Measurements from ENCODE around the gene PMF1. TPM values are rescaled to one million over a fixed set of nuclear protein-coding genes. Genes with fewer than 3 reads are reported as not detected.

The PMF1 gene
- total and polyA plus RNA-seq, 2 donors (not counting 3 experiments of a cell fraction or from before 2014, with no cell fraction given), result 58.4 to 134 TPM

GRCh38 chr1:156286061-156286460 lies 73.3 kb downstream of the PMF1 start:
- Histone ChIP-seq H3K4me1 (ENCODE audit: control insufficient read depth, extremely low read depth, insufficient read depth, low read length) (peaks cover 15% of the 10 kb centered on the region), H3K4me3 (replicated peaks in 1 of 3; ENCODE audit: insufficient read depth in 1 of 3, low read depth in 1 of 3, low read length in 3 of 3) (no peak overlapping the region), H3K27ac (ENCODE audit: insufficient read depth, low read depth, low read length) (no peak overlapping the region), H3K79me2 (ENCODE audit: control insufficient read depth, insufficient read depth, low read length) (peaks cover 15% of the 10 kb centered on the region), H3K9me3 (replicated peaks; ENCODE audit: control insufficient read depth, insufficient read depth, low read length) (no peaks in the 10 kb centered on the region), H3K9me1 (replicated peaks; ENCODE audit: control insufficient read depth, extremely low read depth, insufficient read depth, low read length) (no peaks in the 10 kb centered on the region), H3K36me3 (ENCODE audit: control insufficient read depth in 2 of 2, extremely low read depth in 1 of 2, insufficient read depth in 2 of 2, low read length in 2 of 2) (peaks cover 0 to 2% of the 10 kb centered on the region in 2 experiments), H2AFZ (ENCODE audit: low read depth, low read length) (no peak overlapping the region), H3K4me2 (ENCODE audit: insufficient read depth, low read length) (no peak overlapping the region), H4K20me1 (replicated peaks; ENCODE audit: control insufficient read depth, extremely low read depth, insufficient read depth, low read length) (peaks cover under 1% of the 10 kb centered on the region), H3K27me3 (ENCODE audit: control insufficient read depth in 2 of 2, insufficient read depth in 2 of 2, low read length in 2 of 2) (no peaks in the 10 kb centered on the region), H3K9ac (replicated peaks; ENCODE audit: extremely low read depth, insufficient read depth, low read length) (no peak overlapping the region)
- FAIRE-seq (no peak), DNase-seq (ENCODE audit: low read depth, low spot score) (no peak)
- ChIA-PET POLR2A (no interaction called here), CTCF (interaction anchor here (0.7 kb wide), 1 partner anchor 34 kb away, joined by 3 read pairs; no protein-coding TSS in a partner anchor)
- dilution Hi-C loops (cut with MboI; ENCODE audit: extremely low pct_ligation_motif_present, low sequenced_read_pairs), result no loop called here
- TF ChIP-seq FOS (IDR thresholded peaks at IDR 0.05; ENCODE audit: borderline replicate concordance, insufficient read depth, low read length) (no peak), POLR2AphosphoS5 (IDR thresholded peaks at IDR 0.05; ENCODE audit: insufficient read depth, low read depth, low read length) (no peak), MYC (IDR thresholded peaks at IDR 0.05; ENCODE audit: low read depth, low read length) (no peak), MAX (IDR thresholded peaks at IDR 0.05; ENCODE audit: insufficient read depth, insufficient read length) (no peak), JUN (IDR thresholded peaks at IDR 0.05; ENCODE audit: borderline replicate concordance, insufficient read depth, insufficient read length, low read depth) (no peak), POLR2A (IDR thresholded peaks at IDR 0.05; ENCODE audit: low read depth, low read length) (no peak), GATA2 (IDR thresholded peaks at IDR 0.05; ENCODE audit: insufficient read depth, insufficient read length, low read depth, low read length) (no peak), CTCF (IDR thresholded peaks at IDR 0.05; ENCODE audit: extremely low read depth in 1 of 2, insufficient read depth in 1 of 2, low read depth in 1 of 2, low read length in 2 of 2) (no peak), EZH2 (IDR thresholded peaks at IDR 0.05; ENCODE audit: borderline replicate concordance, low read depth, low read length, severe bottlenecking) (no peak)
- intact Hi-C loops (cut with micrococcal nuclease), result no loop called here
- BruUV-seq (replicated peaks), result no TSS peak

Small RNA genes lying within 50 kb of the gene (small RNA-seq; reads per million reads assigned to genes)
- gene RF00568 (ENCODE audit: insufficient read depth, insufficient read length, low read depth, low replicate concordance), result not detected

Other genes with a start within 250 kb of the PMF1 start
- gene ARHGEF2, start 234.5 kb upstream of the PMF1 start, total RNA-seq, result 110 and 118 TPM in 2 replicates
- 59.2 and 62.0 TPM in 2 replicates for gene ARHGEF2, start 234.5 kb upstream of the PMF1 start, polyA plus RNA-seq
- 339 and 362 TPM in 2 replicates for gene SSR2, start 192.1 kb upstream of the PMF1 start, total RNA-seq
- 1,337 and 1,787 TPM in 2 replicates for gene SSR2, start 192.1 kb upstream of the PMF1 start, polyA plus RNA-seq
- gene UBQLN4, start 159.2 kb upstream of the PMF1 start, total RNA-seq, result 48.1 and 50.8 TPM in 2 replicates
- gene UBQLN4, start 159.2 kb upstream of the PMF1 start, polyA plus RNA-seq, result 50.5 and 53.6 TPM in 2 replicates
- gene LAMTOR2, start 158.2 kb upstream of the PMF1 start, total RNA-seq, result 77.7 and 80.3 TPM in 2 replicates
- 136 and 145 TPM in 2 replicates for gene LAMTOR2, start 158.2 kb upstream of the PMF1 start, polyA plus RNA-seq
- not detected in 2 replicates for gene RAB25, start 151.8 kb upstream of the PMF1 start, total RNA-seq
- not detected in 2 replicates for gene RAB25, start 151.8 kb upstream of the PMF1 start, polyA plus RNA-seq
- gene MEX3A, start 130.5 kb upstream of the PMF1 start, total RNA-seq, result 23.6 and 26.6 TPM in 2 replicates
- 20.2 and 22.0 TPM in 2 replicates for gene MEX3A, start 130.5 kb upstream of the PMF1 start, polyA plus RNA-seq
- 715 and 742 TPM in 2 replicates for gene LMNA, start 98.3 kb upstream of the PMF1 start, total RNA-seq
- 371 and 461 TPM in 2 replicates for gene LMNA, start 98.3 kb upstream of the PMF1 start, polyA plus RNA-seq
- gene SEMA4A, start 59.4 kb upstream of the PMF1 start, total RNA-seq, result 1.5 and 1.6 TPM in 2 replicates
- gene SEMA4A, start 59.4 kb upstream of the PMF1 start, polyA plus RNA-seq, result 0.97 and 1.5 TPM in 2 replicates
- 24.0 and 26.3 TPM in 2 replicates for gene SLC25A44, start 18.9 kb upstream of the PMF1 start, total RNA-seq
- 30.2 and 30.6 TPM in 2 replicates for gene SLC25A44, start 18.9 kb upstream of the PMF1 start, polyA plus RNA-seq
- gene BGLAP, start 29.2 kb downstream of the PMF1 start, total RNA-seq, result 1.0 and 2.4 TPM in 2 replicates
- gene BGLAP, start 29.2 kb downstream of the PMF1 start, polyA plus RNA-seq, result 0.65 and 1.2 TPM in 2 replicates
- gene PAQR6, start 35.0 kb downstream of the PMF1 start, total RNA-seq, result 1.6 and 2.2 TPM in 2 replicates
- 1.3 and 1.6 TPM in 2 replicates for gene PAQR6, start 35.0 kb downstream of the PMF1 start, polyA plus RNA-seq
- 79.0 and 82.6 TPM in 2 replicates for gene SMG5, start 69.8 kb downstream of the PMF1 start, total RNA-seq
- 32.6 and 37.4 TPM in 2 replicates for gene SMG5, start 69.8 kb downstream of the PMF1 start, polyA plus RNA-seq
- gene TMEM79, start 71.3 kb downstream of the PMF1 start, total RNA-seq, result 3.0 TPM in 2 replicates
- gene TMEM79, start 71.3 kb downstream of the PMF1 start, polyA plus RNA-seq, result 4.8 and 5.6 TPM in 2 replicates
- gene GLMP, start 82.7 kb downstream of the PMF1 start, total RNA-seq, result 83.3 and 84.3 TPM in 2 replicates
- 109 and 136 TPM in 2 replicates for gene GLMP, start 82.7 kb downstream of the PMF1 start, polyA plus RNA-seq
- gene VHLL, start 86.3 kb downstream of the PMF1 start, total RNA-seq, result 0.73 TPM in 1 of 2 replicates, not detected in the other
- gene VHLL, start 86.3 kb downstream of the PMF1 start, polyA plus RNA-seq, result not detected in 2 replicates
- gene CCT3, start 125.3 kb downstream of the PMF1 start, total RNA-seq, result 330 and 367 TPM in 2 replicates
- 255 and 276 TPM in 2 replicates for gene CCT3, start 125.3 kb downstream of the PMF1 start, polyA plus RNA-seq
- gene TSACC, start 125.5 kb downstream of the PMF1 start, total RNA-seq, result 0.69 TPM in 1 of 2 replicates, not detected in the other
- gene TSACC, start 125.5 kb downstream of the PMF1 start, polyA plus RNA-seq, result 0.38 and 0.94 TPM in 2 replicates
- not detected in 2 replicates for gene RHBG, start 156.2 kb downstream of the PMF1 start, total RNA-seq
- not detected in 2 replicates for gene RHBG, start 156.2 kb downstream of the PMF1 start, polyA plus RNA-seq

Measured in endothelial cell of umbilical vein (primary cell).